Vagina (tissue), 2 donors: ENCODE measurements around the gene SFT2D3. TPM values are rescaled to one million over a fixed set of nuclear protein-coding genes. Genes with fewer than 3 reads are reported as not detected.

Source experiments
- DNase-seq, 2 donors: peaks; one replicate each; pipeline ENCODE4 v3.0.0-alpha.2; 2017; ENCODE audit errors: extremely low spot score in 2 of 2
- H3K27ac ChIP-seq: fragments of 200-600 bp; sonication (generic); one replicate; pipeline ENCODE4 v1.5.1; 2019
- H3K27me3 ChIP-seq: fragments of 200-600 bp; sonication (generic); one replicate; pipeline ENCODE4 v1.5.1; 2019
- H3K36me3 ChIP-seq, 2 donors: fragments of 200-600 bp; sonication (generic); one replicate each; pipeline ENCODE4 v1.5.1; 2017 to 2019
- H3K4me1 ChIP-seq: fragments of 200-600 bp; sonication (generic); one replicate; pipeline ENCODE4 v1.5.1; 2019
- H3K4me3 ChIP-seq, 2 donors: fragments of 200-600 bp; sonication (generic); 1 replicate in 1 of 2; 2 replicates in 1 of 2; pipeline ENCODE4 v1.5.1; 2016 to 2019
- H3K9me3 ChIP-seq: fragments of 200-600 bp; sonication (generic); one replicate; pipeline ENCODE4 v1.5.1; 2019
- POLR2A ChIP-seq, 2 donors: fragments of 450-650 bp; IDR thresholded peaks; one replicate each; pipeline ENCODE4 v1.6.1; 2017; ENCODE audit warnings: antibody characterized with exemption in 2 of 2, mild to moderate bottlenecking in 2 of 2, moderate library complexity in 2 of 2
- POLR2AphosphoS5 ChIP-seq, 2 donors: sonication (generic); formaldehyde crosslinking; IDR thresholded peaks; one replicate each; pipeline ENCODE4 v1.9.0; 2017; ENCODE audit warnings: antibody characterized with exemption in 2 of 2, mild to moderate bottlenecking in 2 of 2, low read depth in 1 of 2; ENCODE audit not compliant: insufficient read depth in 1 of 2
- intact Hi-C: fragments of 100-400 bp; cut with DNase I; formaldehyde crosslinking; loops from one replicate; pipeline ENCODE4 v1.15.1; 2023
- total RNA-seq: library from RNA; depleted of rRNA; stranded (reverse); fragments of >200 nt; gene quantifications from one replicate; pipeline ENCODE4 v1.2.3, GENCODE V29; 2016
- TF ChIP-seq, protein P1 (sequence below), 3 experiments: fragments of 450-650 bp in 2 of 3; fragments of 200-600 bp in 1 of 3; sonication (generic) in 1 of 3; IDR thresholded peaks; one replicate each; pipeline ENCODE4 v1.5.1; 2017 to 2019; ENCODE audit warnings: antibody characterized with exemption in 3 of 3, mild to moderate bottlenecking in 2 of 3, moderate library complexity in 2 of 3

The SFT2D3 gene
- total RNA-seq, 1 donor from 2014 or later = 3.7 TPM

- peak overlapping the region; percentile 81 for H3K27ac ChIP-seq
- TF ChIP-seq POLR2AphosphoS5 (IDR thresholded peaks at IDR 0.05; ENCODE audit: insufficient read depth in 1 of 2, low read depth in 1 of 2) = no peak
- no peak for TF ChIP-seq POLR2A (IDR thresholded peaks at IDR 0.05)
- TF ChIP-seq, protein P1, sequence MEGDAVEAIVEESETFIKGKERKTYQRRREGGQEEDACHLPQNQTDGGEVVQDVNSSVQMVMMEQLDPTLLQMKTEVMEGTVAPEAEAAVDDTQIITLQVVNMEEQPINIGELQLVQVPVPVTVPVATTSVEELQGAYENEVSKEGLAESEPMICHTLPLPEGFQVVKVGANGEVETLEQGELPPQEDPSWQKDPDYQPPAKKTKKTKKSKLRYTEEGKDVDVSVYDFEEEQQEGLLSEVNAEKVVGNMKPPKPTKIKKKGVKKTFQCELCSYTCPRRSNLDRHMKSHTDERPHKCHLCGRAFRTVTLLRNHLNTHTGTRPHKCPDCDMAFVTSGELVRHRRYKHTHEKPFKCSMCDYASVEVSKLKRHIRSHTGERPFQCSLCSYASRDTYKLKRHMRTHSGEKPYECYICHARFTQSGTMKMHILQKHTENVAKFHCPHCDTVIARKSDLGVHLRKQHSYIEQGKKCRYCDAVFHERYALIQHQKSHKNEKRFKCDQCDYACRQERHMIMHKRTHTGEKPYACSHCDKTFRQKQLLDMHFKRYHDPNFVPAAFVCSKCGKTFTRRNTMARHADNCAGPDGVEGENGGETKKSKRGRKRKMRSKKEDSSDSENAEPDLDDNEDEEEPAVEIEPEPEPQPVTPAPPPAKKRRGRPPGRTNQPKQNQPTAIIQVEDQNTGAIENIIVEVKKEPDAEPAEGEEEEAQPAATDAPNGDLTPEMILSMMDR (IDR thresholded peaks at IDR 0.05) = no peak
- H3K4me3 ChIP-seq = peak overlapping the region; percentile 58 to 81
- H3K4me1 ChIP-seq = peaks cover 25% of the 10 kb centered on the region
- no peak for DNase-seq
- H3K9me3 ChIP-seq = no peaks in the 10 kb centered on the region
- no peaks in the 10 kb centered on the region for H3K27me3 ChIP-seq
- H3K36me3 ChIP-seq = no peaks in the 10 kb centered on the region
- intact Hi-C loops = no loop called here
Measured at GRCh38 chr2:127674241-127675209, 26.8 kb upstream of the SFT2D3 start.

GRCh38 chr2:127675331-127676261, 25.7 kb upstream of the SFT2D3 start, which contains the start of gene LIMS2:
TSS of gene LIMS2 (minus strand) at chr2:127675530. CDS start at chr2:127675024, 506 bp downstream.
- no peaks in the 10 kb centered on the region for H3K9me3 ChIP-seq
- H3K36me3 ChIP-seq = no peaks in the 10 kb centered on the region
- H3K27ac ChIP-seq = peak within 1 kb of the TSS; percentile 81
- DNase-seq = no peak
- TF ChIP-seq, protein P1 (IDR thresholded peaks at IDR 0.05) = no peak
- TF ChIP-seq POLR2AphosphoS5 (IDR thresholded peaks at IDR 0.05; ENCODE audit: insufficient read depth in 1 of 2, low read depth in 1 of 2) = peak in 1 of 2 donors; percentile 21
- no peaks in the 10 kb centered on the region for H3K27me3 ChIP-seq
- peak within 1 kb of the TSS; percentile 58 to 81 for H3K4me3 ChIP-seq
- intact Hi-C loops = no loop called here
- peaks cover 25% of the 10 kb centered on the region for H3K4me1 ChIP-seq

- intact Hi-C loops = no loop called here
- no peak for TF ChIP-seq POLR2A (IDR thresholded peaks at IDR 0.05)
- no peak for TF ChIP-seq POLR2AphosphoS5 (IDR thresholded peaks at IDR 0.05; ENCODE audit: insufficient read depth in 1 of 2, low read depth in 1 of 2)
- TF ChIP-seq, protein P1 (IDR thresholded peaks at IDR 0.05) = no peak
- no peak overlapping the region for H3K4me3 ChIP-seq
- H3K9me3 ChIP-seq = no peaks in the 10 kb centered on the region
- DNase-seq = no peak
- no peaks in the 10 kb centered on the region for H3K27me3 ChIP-seq
- no peak overlapping the region for H3K27ac ChIP-seq
- H3K4me1 ChIP-seq = peaks cover 37% of the 10 kb centered on the region
- H3K36me3 ChIP-seq = no peaks in the 10 kb centered on the region
Measured at GRCh38 chr2:127676906-127677305, 24.4 kb upstream of the SFT2D3 start.

DNA sequence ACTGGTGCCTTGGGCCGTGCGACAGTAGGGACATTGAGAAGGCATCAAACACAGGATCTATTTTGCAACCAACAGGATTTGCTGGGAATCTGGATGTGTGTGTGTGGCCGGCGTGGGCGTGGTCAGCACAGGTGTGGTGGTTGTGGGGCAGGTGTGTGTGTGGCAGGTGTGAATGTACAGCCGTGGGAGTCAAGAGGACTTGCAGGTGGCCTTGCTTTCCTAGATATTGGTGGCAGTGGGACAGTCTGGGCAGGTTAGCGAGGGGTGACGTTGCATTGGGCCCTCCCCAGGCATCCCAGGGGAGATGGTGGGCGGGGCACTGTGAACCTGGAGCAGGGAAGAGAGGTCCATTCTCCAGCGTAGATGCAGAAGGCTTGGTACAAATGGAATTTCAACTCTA, 22.8 kb upstream of the SFT2D3 start:
- Histone ChIP-seq H3K27me3 (no peaks in the 10 kb centered on the region), H3K4me1 (peaks cover 37% of the 10 kb centered on the region), H3K36me3 (no peaks in the 10 kb centered on the region), H3K27ac (no peak overlapping the region), H3K4me3 (no peak overlapping the region), H3K9me3 (no peaks in the 10 kb centered on the region)
- intact Hi-C loops = no loop called here
- peak in 1 of 2 donors; percentile 79 for DNase-seq
- no peak for TF ChIP-seq POLR2AphosphoS5 (IDR thresholded peaks at IDR 0.05; ENCODE audit: insufficient read depth in 1 of 2, low read depth in 1 of 2)
- TF ChIP-seq, protein P1 (IDR thresholded peaks at IDR 0.05) = no peak
- TF ChIP-seq POLR2A (IDR thresholded peaks at IDR 0.05) = no peak
